ENCODE data around the gene AK8.

Gene AK8

DNA sequence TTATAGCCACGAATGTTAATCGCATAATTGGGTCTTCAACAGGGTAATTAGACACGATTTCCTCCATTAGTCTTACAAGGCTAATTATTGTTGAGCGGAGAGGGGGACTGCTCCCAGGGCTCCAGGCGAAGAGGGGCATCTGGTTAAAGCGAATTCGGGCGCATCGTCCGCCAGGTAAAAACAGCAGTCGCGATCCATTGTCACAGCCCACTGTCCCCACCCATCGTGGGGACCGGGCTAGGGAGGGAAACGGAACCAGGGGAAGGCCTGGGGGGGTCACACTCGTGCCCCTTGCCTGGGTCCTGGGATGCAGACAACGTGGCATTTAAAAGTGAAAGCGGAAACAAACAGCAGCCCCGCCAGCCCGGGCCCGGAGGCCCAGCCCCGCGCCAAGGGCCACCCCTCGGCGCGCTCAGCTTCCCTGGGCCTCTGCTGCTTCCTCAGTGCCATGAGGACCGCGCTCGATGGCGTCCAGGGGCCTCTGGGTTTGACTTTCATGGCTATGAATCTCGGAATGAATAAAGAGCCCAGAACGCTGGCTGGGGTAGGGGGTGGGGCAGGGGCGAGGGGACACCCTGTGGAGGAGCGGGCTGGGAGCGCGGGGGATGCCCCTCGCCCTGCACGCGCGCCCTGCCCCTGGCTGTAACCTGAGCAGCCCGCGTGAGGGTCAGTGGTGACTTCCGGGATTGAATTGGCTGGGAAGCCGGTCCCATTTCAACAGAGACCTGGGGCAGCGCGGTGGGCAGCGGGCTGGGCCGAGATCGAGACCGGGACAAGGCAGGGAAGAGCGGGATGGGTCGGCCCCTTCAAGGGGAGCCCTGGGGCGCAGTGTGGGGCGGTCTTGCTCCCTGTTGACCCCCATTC lies 107.9 kb downstream of the AK8 start:
- DNase-seq: peak; percentile 65

DNA sequence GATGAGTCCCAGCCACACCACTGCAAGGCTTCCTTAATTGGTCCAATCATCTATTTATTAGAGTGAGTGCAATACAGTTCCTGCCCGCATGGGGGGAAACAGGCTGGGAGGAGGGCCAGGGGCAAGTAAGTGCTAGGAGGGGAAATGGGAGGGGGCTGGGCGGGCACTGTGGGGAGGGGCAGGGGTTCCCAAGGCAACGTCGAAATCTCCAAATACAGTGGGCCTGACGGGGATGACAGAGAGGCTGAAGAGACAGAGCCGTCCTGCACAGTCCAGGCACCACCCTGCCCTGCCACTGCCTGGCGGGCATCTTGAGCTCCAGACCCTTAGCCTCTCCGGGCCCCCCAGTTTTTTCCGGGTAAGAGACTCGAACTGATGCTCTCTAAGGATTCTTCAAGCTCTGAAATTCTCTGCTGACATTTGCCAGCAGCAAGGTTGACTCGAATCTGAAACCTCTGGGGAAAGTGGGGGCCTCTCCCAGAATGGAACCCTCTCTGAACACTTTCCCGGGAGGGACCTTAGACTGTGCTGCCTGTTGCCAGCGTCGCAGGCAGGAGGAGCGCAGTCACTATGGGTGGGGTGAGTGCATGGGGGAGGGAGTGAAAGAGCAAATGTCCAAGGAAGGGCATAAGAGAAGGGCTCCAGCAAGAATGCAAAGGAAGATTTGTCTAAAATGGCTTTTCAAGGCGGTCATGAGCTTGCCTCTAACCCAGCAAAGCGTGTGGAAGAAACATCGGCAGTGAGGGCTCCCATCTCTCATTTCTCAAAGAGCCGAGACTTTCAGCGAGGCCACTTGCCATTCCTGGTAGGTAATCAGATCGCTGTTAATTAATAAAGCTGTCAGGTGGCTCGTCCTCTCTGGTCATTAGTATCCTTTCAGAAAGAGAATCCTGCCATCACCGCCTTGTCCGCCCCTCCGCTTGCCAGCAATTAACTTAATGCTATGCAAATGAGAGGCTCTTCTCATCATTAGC lies 108.9 kb downstream of the AK8 start:
- DNase-seq: peak; percentile 61

- no peak for DNase-seq
Measured at GRCh38 chr9:132763574-132763973, 114.5 kb downstream of the AK8 start.

DNA sequence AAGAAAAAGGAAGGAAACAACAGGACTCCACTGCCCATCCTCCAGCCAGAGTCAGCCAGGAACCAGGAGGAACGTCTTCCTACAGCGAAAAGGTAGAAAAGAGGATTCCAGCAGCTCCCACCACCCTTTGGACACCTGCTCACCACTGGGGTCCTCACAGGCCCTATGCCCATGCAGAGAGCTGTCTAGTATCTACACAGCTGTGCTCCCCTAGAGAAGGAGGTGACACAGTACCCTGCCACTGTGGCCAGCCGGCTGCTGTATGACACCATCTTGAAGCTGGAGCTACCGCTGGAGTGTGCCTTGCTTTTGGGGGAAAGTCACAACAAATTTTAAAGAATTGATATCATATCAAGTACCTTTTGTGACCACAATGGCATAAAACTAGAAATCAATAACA lies 115.2 kb downstream of the AK8 start:
- DNase-seq: no peak

DNA sequence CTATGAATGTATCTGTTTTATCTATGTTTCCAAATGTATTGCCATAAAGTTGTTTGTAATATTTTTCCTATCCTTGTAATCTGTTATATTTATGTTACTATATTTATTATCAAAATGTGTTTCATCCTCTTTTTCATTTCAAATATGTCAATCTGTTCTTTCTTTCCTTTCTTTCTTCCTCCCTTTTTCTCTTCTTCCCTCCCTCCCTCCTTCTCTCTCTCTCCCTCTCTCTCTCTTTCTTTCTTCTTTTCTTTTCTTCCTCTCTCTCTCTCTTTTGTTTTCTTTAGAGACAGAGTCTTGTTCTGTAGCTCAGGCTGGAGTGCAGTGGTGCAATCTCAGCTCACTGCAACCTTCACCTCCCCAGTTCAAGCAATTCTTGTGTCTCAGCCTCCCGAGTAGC lies 116.5 kb downstream of the AK8 start:
- DNase-seq: no peak

GRCh38 chr9:132760057-132760456 lies 118.0 kb downstream of the AK8 start:
- DNase-seq: no peak

GRCh38 chr9:132757016-132757415 lies 121.1 kb downstream of the AK8 start:
- DNase-seq: no peak

GRCh38 chr9:132756214-132756845 lies 121.8 kb downstream of the AK8 start:
- DNase-seq: no peak

GRCh38 chr9:132755096-132755495 lies 123.0 kb downstream of the AK8 start:
- DNase-seq: no peak

DNA sequence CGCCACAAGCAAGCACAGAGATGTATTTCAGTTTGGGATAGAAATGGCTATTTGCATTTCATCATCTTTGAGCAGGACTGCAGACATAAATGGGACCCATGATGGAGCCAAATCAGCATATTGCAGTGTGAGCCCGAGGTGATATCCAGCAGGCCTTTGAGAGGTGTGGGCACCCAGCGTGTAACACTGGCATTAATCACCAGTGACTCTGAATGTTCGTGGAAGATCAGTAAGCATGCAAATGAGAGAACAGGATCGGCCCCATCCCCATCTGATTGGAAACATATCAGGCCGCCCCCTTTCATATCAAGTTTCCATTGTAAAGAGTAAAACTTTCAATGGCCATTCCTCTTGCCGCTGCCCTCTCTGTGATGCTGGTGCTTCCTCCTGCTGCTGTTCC lies 123.8 kb downstream of the AK8 start:
- no peak for DNase-seq

- DNase-seq: no peak
Measured at GRCh38 chr9:132753593-132753880, 124.5 kb downstream of the AK8 start.

- DNase-seq: peak; percentile 63
Measured at GRCh38 chr9:132752877-132753592, 125.0 kb downstream of the AK8 start.

GRCh38 chr9:132750668-132751067 lies 127.4 kb downstream of the AK8 start:
- no peak for DNase-seq

DNA sequence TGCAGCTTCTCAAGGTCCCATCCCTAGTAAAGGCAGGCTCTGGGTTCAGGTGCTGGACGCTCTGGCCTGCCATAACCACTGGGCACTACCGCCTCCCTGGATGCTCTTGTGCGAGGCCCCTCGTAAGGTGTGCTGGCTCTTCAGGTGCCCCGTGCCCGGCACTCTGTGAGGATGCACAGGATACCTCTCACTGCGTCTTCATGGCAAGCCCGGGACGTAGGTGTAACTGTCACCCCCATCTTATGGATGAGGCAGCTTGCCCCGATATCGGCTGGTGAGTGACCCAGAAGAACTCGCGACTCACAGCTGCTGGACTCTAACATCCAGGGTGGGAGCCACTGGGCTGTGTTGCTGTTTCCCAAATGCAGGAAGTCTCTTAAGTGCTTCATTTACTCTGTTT lies 128.8 kb downstream of the AK8 start:
- no peak for DNase-seq

GRCh38 chr9:132748450-132748849 lies 129.6 kb downstream of the AK8 start:
- no peak for DNase-seq

GRCh38 chr9:132745756-132746709 lies 132.1 kb downstream of the AK8 start:
- no peak for DNase-seq

GRCh38 chr9:132744881-132745755 lies 133.0 kb downstream of the AK8 start:
- peak; percentile 28 for DNase-seq

GRCh38 chr9:132743931-132744479 lies 134.1 kb downstream of the AK8 start:
- no peak for DNase-seq

GRCh38 chr9:132742821-132743311 lies 135.2 kb downstream of the AK8 start:
- no peak for DNase-seq

Measured in DMS79 (cell line).